CD4-positive, alpha-beta memory T cell (primary cell): Measurements from ENCODE around the gene SHH. TPM values are rescaled to one million over a fixed set of nuclear protein-coding genes. Genes with fewer than 3 reads are reported as not detected.

Experiments
- CTCF ChIA-PET: fragments of 350-600 bp; sonication (Branson Sonifier 250); formaldehyde crosslinking; loops from one replicate; lab custom pipeline; 2021; ENCODE audit warnings: inconsistent platforms; ENCODE audit not compliant: partially characterized antibody; lab: Charles Lee
- POLR2A ChIA-PET: fragments of 350-600 bp; sonication (Branson Sonifier 250); formaldehyde crosslinking; loops from one replicate; lab custom pipeline; 2021; ENCODE audit not compliant: partially characterized antibody; lab: Charles Lee
- DNase-seq, 5 donors: peaks; one replicate each; pipeline versions ENCODE4 v3.0.0 to v3.0.0-alpha.2; 2020 to 2022; ENCODE audit warnings: mixed read lengths in 1 of 5
- H3K27ac ChIP-seq: one replicate; pipeline ENCODE4 v1.7.0; 2013; ENCODE audit warnings: low read depth, low read length
- H3K27me3 ChIP-seq: 2 replicates; pipeline ENCODE4 v1.7.0; 2013; ENCODE audit warnings: mild to moderate bottlenecking, low read length, moderate library complexity; ENCODE audit not compliant: insufficient read depth
- H3K36me3 ChIP-seq: 2 replicates; pipeline ENCODE4 v1.7.0; 2013; ENCODE audit warnings: mild to moderate bottlenecking, low read length, moderate library complexity; ENCODE audit not compliant: insufficient read depth
- H3K4me1 ChIP-seq: 2 replicates; pipeline ENCODE4 v1.7.0; 2013; ENCODE audit warnings: mild to moderate bottlenecking, low read length, moderate library complexity; ENCODE audit not compliant: insufficient read depth
- H3K4me3 ChIP-seq, 2 donors: one replicate each; pipeline ENCODE4 v1.7.0; 2013; ENCODE audit warnings: low read length in 2 of 2, mild to moderate bottlenecking in 1 of 2
- H3K9me3 ChIP-seq, 2 donors: one replicate each; pipeline ENCODE4 v1.7.0; 2013; ENCODE audit warnings: low read length in 2 of 2, control low read depth in 1 of 2; ENCODE audit not compliant: control insufficient read depth in 1 of 2
- H3K27ac Mint-ChIP-seq, 7 donors: one replicate each; pipeline ENCODE4 v1.8.0; 2020 to 2021; ENCODE audit warnings: mixed read lengths in 7 of 7, mild to moderate bottlenecking in 6 of 7, inconsistent platforms in 3 of 7, moderate library complexity in 3 of 7
- H3K27me3 Mint-ChIP-seq, 2 donors: one replicate each; pipeline ENCODE4 v1.8.0; 2020 to 2021; ENCODE audit warnings: mixed read lengths in 2 of 2
- H3K36me3 Mint-ChIP-seq, 2 donors: one replicate each; pipeline ENCODE4 v1.8.0; 2020 to 2021; ENCODE audit warnings: mixed read lengths in 2 of 2, inconsistent platforms in 1 of 2, mild to moderate bottlenecking in 1 of 2
- H3K4me1 Mint-ChIP-seq, 4 donors: one replicate each; pipeline ENCODE4 v1.8.0; 2020 to 2021; ENCODE audit warnings: mixed read lengths in 4 of 4, mild to moderate bottlenecking in 1 of 4
- H3K4me3 Mint-ChIP-seq, 8 donors: one replicate each; pipeline ENCODE4 v1.8.0; 2020 to 2021; ENCODE audit warnings: mixed read lengths in 8 of 8, mild to moderate bottlenecking in 7 of 8, moderate library complexity in 6 of 8, inconsistent platforms in 3 of 8
- H3K9me3 Mint-ChIP-seq, 8 donors: one replicate each; pipeline ENCODE4 v1.8.0; 2020 to 2021; ENCODE audit warnings: mixed read lengths in 8 of 8, mild to moderate bottlenecking in 5 of 8, inconsistent platforms in 3 of 8, moderate library complexity in 1 of 8
- intact Hi-C: fragments of 100-400 bp; cut with micrococcal nuclease; formaldehyde crosslinking; loops from one replicate; pipeline ENCODE4 v1.15.1; 2023
- polyA plus RNA-seq, 2 donors: library from polyadenylated mRNA; unstranded; fragments of 300-500 nt; fragmentation: Illumina TruSeq; gene quantifications; one replicate each; pipeline ENCODE4 v1.2.3, GENCODE V29; 2021
- total RNA-seq, 2 experiments: library from RNA; stranded (reverse); gene quantifications; one replicate each; pipeline ENCODE4 v1.2.3, GENCODE V29; 2021

The SHH gene
- total and polyA plus RNA-seq, 4 experiments from 2014 or later = 0.03 TPM; not detected in 3

DNA sequence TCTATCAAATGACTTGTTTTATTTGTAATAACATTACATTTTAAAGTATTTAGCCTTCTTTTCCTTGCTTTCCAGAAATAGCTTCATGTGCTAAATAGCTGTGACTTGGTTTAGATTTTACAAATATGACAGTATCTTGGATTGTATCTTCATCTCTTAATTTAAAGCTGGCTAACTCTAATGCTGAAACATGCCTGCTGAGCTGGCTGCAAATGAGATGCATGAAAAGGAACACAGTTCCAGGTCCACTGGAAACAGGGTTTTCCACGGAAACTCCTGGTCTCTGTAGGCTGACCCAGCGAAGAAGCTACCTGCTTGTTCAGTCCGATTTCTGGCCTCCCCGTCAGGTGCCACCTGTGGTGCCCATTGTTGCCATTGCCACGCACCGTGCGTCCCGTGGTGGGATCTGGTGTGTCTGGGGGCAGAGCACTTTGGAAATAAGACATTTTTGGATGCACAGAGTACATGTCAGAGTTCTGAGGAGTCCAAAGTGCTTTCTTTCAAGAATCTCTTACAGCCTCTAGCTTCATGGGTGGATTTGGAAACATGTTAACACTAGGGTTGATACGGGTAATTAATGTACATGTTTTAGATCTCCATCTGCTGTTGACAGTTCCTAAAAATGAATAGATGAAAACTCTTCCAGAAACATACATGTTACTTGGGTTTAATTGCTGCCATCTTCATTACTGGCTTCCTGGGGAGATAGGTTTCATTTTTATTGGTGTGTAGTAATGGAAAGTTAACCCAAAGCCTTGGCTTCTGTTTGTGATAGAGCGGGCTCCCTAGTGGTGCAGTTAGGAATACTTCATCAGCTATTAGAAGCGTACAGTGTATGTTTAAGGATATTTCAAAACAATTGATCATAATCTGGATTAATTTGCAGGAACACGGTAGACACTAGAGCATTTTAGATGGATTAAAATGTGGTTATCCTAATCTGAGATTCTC lies 45.0 kb downstream of the SHH start:
- Histone ChIP-seq H3K27me3 (no peaks in the 10 kb centered on the region), H3K4me1 (peaks cover 32% of the 10 kb centered on the region), H3K9me3 (no peaks in the 10 kb centered on the region), H3K4me3 (no peak overlapping the region), H3K36me3 (peaks cover 54% of the 10 kb centered on the region), H3K27ac (no peak overlapping the region)
- Mint-ChIP-seq H3K36me3 (peaks cover 41 to 72% of the 10 kb centered on the region in 2 donors), H3K27me3 (no peaks in the 10 kb centered on the region), H3K9me3 (no peaks in the 10 kb centered on the region), H3K4me3 (no peak overlapping the region), H3K27ac (peak overlapping the region in 2 of 7 donors; percentile 12 to 41), H3K4me1 (peaks cover 29 to 39% (median 33%) of the 10 kb centered on the region in 4 donors)
- POLR2A ChIA-PET = interaction anchor here (0.7 to 1.1 kb wide), 2 partner anchors 123 to 168 kb away, joined by 3 read pairs; partner anchors contain the start of gene RBM33
- CTCF ChIA-PET = interaction anchor here (0.6 to 11.0 kb wide), 17 partner anchors 9 to 840 kb away, joined by 3 to 214 read pairs (median 4); partner anchors contain the start of gene RBM33
- intact Hi-C loops = no loop called here
- DNase-seq = no peak

DNA sequence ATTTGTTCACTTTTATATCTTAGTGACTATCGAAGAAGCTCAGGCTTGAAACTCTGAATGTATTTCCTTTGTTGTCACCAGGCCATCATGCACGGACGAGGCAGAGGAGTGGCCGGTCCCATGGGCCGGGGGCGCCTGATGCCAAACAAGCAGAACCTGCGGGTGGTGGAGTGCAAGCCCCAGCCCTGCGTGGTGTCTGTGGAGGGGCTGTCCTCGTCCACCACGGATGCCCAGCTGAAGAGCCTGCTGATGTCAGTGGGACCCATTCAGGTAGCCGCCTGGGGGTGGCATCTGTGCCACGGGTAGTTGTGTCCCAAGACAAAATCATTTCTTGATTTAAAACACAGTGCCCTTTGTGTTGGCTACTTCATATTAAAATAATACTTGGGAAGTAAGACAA lies 45.9 kb downstream of the SHH start:
- H3K9me3 Mint-ChIP-seq = no peaks in the 10 kb centered on the region
- peak overlapping the region in 1 of 7 donors; percentile 23 for H3K27ac Mint-ChIP-seq
- no peak overlapping the region for H3K4me3 Mint-ChIP-seq
- Histone ChIP-seq H3K27me3 (no peaks in the 10 kb centered on the region), H3K27ac (no peak overlapping the region), H3K4me3 (no peak overlapping the region), H3K4me1 (peaks cover 36% of the 10 kb centered on the region), H3K36me3 (peaks cover 49% of the 10 kb centered on the region), H3K9me3 (no peaks in the 10 kb centered on the region)
- peaks cover 30 to 47% (median 38%) of the 10 kb centered on the region in 4 donors for H3K4me1 Mint-ChIP-seq
- CTCF ChIA-PET = interaction anchor here (1.0 to 11.0 kb wide), 11 partner anchors 8 to 169 kb away, joined by 3 to 214 read pairs (median 7); no protein-coding TSS in a partner anchor
- peaks cover 36 to 69% of the 10 kb centered on the region in 2 donors for H3K36me3 Mint-ChIP-seq
- H3K27me3 Mint-ChIP-seq = no peaks in the 10 kb centered on the region
- POLR2A ChIA-PET = interaction anchor here (0.7 to 1.1 kb wide), 2 partner anchors 122 to 168 kb away, joined by 3 read pairs; partner anchors contain the start of gene RBM33
- intact Hi-C loops = no loop called here
- DNase-seq = no peak

DNA sequence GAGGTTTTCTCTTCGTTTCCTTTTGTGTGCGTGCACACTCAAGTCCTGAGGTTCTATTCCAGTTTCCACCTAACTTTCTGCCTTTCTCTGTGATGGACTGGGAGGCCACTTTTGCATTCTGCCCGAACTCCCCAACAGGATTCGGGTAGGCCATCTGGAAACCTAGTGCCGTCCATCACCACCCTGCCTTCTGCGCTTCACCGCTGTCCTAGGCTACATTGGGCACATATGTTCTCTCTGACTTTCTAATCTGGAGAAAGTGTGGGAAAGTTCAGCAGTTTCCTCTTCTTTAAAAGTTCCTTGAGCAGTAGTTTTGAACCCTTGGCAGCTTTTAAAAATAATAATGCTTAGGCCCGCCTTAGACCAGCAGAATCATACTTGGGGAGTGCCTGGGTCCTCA lies 46.8 kb downstream of the SHH start:
- Mint-ChIP-seq H3K36me3 (peaks cover 28 to 65% of the 10 kb centered on the region in 2 donors), H3K4me3 (peak overlapping the region in 1 of 8 donors; percentile 44), H3K9me3 (no peaks in the 10 kb centered on the region), H3K4me1 (peaks cover 31 to 57% (median 45%) of the 10 kb centered on the region in 4 donors), H3K27ac (peak overlapping the region in 4 of 7 donors; percentile 55 to 88 (median 74)), H3K27me3 (no peaks in the 10 kb centered on the region)
- peaks cover 36% of the 10 kb centered on the region for H3K4me1 ChIP-seq
- H3K27ac ChIP-seq = no peak overlapping the region
- ChIA-PET POLR2A (no interaction called here), CTCF (interaction anchor here (2.6 to 11.0 kb wide), 4 partner anchors 7 to 168 kb away, joined by 9 to 214 read pairs (median 12); no protein-coding TSS in a partner anchor)
- H3K27me3 ChIP-seq = no peaks in the 10 kb centered on the region
- no peaks in the 10 kb centered on the region for H3K9me3 ChIP-seq
- peaks cover 41% of the 10 kb centered on the region for H3K36me3 ChIP-seq
- intact Hi-C loops = no loop called here
- H3K4me3 ChIP-seq = no peak overlapping the region
- DNase-seq = no peak

DNA sequence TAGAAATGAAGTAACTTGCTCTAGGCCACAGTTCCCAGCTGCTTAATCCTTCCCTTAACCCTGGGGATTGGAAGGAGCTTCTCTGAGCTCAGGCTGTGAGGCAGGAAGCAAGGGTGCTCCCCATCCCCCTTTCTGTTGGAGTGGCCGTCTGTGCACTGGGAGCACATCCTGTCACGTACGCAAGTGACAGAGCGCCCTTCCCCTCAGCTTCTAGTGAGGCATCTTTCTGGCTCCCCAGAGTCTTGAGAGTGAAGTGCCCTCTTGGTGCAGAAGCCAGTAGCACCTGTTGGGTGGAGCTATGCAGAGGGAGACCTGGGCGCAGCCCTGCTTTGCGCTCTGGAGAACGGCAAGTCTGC lies 47.8 kb downstream of the SHH start:
- peaks cover 22 to 63% of the 10 kb centered on the region in 2 donors for H3K36me3 Mint-ChIP-seq
- Histone ChIP-seq H3K4me3 (no peak overlapping the region), H3K36me3 (peaks cover 30% of the 10 kb centered on the region), H3K4me1 (peaks cover 36% of the 10 kb centered on the region), H3K27me3 (no peaks in the 10 kb centered on the region), H3K9me3 (no peaks in the 10 kb centered on the region), H3K27ac (peak overlapping the region; percentile 51)
- H3K9me3 Mint-ChIP-seq = no peaks in the 10 kb centered on the region
- H3K27ac Mint-ChIP-seq = peak overlapping the region; percentile 87 to 96 (median 93)
- ChIA-PET CTCF (interaction anchor here (4.2 kb wide), 1 partner anchor 166 kb away, joined by 28 read pairs; no protein-coding TSS in a partner anchor), POLR2A (interaction anchor here (1.0 to 1.6 kb wide), 2 partner anchors 13 to 166 kb away, joined by 3 read pairs; no protein-coding TSS in a partner anchor)
- DNase-seq = peak in 3 of 5 donors; percentile 19 to 61 (median 39)
- peak overlapping the region; percentile 67 to 91 (median 77) for H3K4me3 Mint-ChIP-seq
- intact Hi-C loops = loop anchor here (1.0 kb wide), 1 partner anchor 836 kb away; no protein-coding TSS in a partner anchor
- H3K4me1 Mint-ChIP-seq = peaks cover 33 to 66% (median 48%) of the 10 kb centered on the region in 4 donors
- no peaks in the 10 kb centered on the region for H3K27me3 Mint-ChIP-seq

DNA sequence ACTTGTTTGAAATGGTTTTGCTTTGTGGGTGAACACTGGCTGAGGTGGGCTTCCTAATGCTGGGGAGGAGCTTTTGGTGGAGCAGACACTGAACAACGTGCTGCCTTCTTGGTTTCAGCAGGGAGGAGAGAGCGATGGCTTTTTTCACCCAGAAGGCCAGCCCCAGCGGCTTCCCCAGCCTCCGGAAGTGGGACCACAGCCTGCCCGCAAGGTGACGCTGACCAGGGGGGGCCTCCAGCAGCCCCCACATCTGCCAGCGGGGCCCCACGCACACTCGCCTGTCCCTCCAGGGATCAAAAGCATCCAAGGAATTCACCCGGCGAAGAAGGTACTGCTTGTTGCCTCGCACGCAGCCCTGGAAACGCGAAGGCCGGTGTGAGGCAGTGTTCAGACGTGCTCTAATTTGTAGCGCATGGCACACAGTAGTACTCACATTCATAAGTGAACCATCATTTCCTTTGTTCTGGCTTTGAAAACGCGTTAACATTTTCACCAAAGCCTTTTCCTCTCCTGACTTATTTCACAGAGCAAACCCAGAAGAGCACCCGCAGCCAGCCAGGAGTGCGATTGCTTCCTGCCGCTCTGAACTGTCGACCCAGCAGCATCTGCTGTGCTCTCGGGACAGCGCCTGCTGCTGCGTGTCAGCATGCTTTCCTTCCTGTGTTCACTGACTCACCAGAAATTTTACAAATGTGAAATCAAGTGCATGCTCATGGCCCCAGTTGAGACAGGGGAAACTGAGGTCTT lies 48.4 kb downstream of the SHH start:
- peak overlapping the region; percentile 87 to 96 (median 93) for H3K27ac Mint-ChIP-seq
- Histone ChIP-seq H3K27ac (peak overlapping the region; percentile 51), H3K27me3 (no peaks in the 10 kb centered on the region), H3K36me3 (peaks cover 25% of the 10 kb centered on the region), H3K9me3 (no peaks in the 10 kb centered on the region), H3K4me3 (peak overlapping the region in 1 of 2 donors; percentile 11), H3K4me1 (peaks cover 36% of the 10 kb centered on the region)
- H3K27me3 Mint-ChIP-seq = no peaks in the 10 kb centered on the region
- no peaks in the 10 kb centered on the region for H3K9me3 Mint-ChIP-seq
- peak; percentile 40 to 68 (median 60) for DNase-seq
- H3K4me1 Mint-ChIP-seq = peaks cover 33 to 66% (median 48%) of the 10 kb centered on the region in 4 donors
- POLR2A ChIA-PET = interaction anchor here (1.0 to 1.6 kb wide), 2 partner anchors 13 to 165 kb away, joined by 3 read pairs; no protein-coding TSS in a partner anchor
- CTCF ChIA-PET = interaction anchor here (4.2 kb wide), 1 partner anchor 166 kb away, joined by 28 read pairs; no protein-coding TSS in a partner anchor
- intact Hi-C loops = loop anchor here (1.0 kb wide), 1 partner anchor 836 kb away; no protein-coding TSS in a partner anchor
- peaks cover 17 to 62% of the 10 kb centered on the region in 2 donors for H3K36me3 Mint-ChIP-seq
- H3K4me3 Mint-ChIP-seq = peak overlapping the region; percentile 67 to 91 (median 77)

- Histone ChIP-seq H3K27me3 (no peaks in the 10 kb centered on the region), H3K9me3 (no peaks in the 10 kb centered on the region), H3K36me3 (peaks cover 23% of the 10 kb centered on the region), H3K4me3 (no peak overlapping the region), H3K27ac (no peak overlapping the region), H3K4me1 (peaks cover 36% of the 10 kb centered on the region)
- H3K27me3 Mint-ChIP-seq = no peaks in the 10 kb centered on the region
- H3K27ac Mint-ChIP-seq = peak overlapping the region; percentile 68 to 96 (median 88)
- no peak for DNase-seq
- intact Hi-C loops = no loop called here
- ChIA-PET POLR2A (interaction anchor here (1.1 kb wide), 1 partner anchor 119 kb away, joined by 3 read pairs; the partner anchor contains the start of gene RBM33), CTCF (interaction anchor here (1.2 to 4.2 kb wide), 2 partner anchors 165 to 836 kb away, joined by 3 to 28 read pairs; no protein-coding TSS in a partner anchor)
- H3K36me3 Mint-ChIP-seq = peaks cover 14 to 62% of the 10 kb centered on the region in 2 donors
- H3K4me3 Mint-ChIP-seq = peak overlapping the region in 7 of 8 donors; percentile 30 to 91 (median 78)
- peaks cover 33 to 62% (median 46%) of the 10 kb centered on the region in 4 donors for H3K4me1 Mint-ChIP-seq
- no peaks in the 10 kb centered on the region for H3K9me3 Mint-ChIP-seq
These were observed 49.1 kb downstream of the SHH start for GRCh38 chr7:155763122-155763521.
